ENCODE results near the gene MAP3K10. TPM values are rescaled to one million over a fixed set of nuclear protein-coding genes. Genes with fewer than 3 reads are reported as not detected.

Gene MAP3K10
- total and polyA plus RNA-seq, 8 donors: 5.9 to 32.8 (median 8.0) TPM

GRCh38 chr19:40264314-40265054, 73.3 kb downstream of the MAP3K10 start:
- Histone ChIP-seq H3K36me3 (peaks cover 0 to 11% (median 0%) of the 10 kb centered on the region in 3 donors), H3K4me3 (no peak overlapping the region), H3K9me3 (no peaks in the 10 kb centered on the region), H3K27ac (no peak overlapping the region), H3K27me3 (no peaks in the 10 kb centered on the region), H3K4me1 (peaks cover 0 to 10% (median 8%) of the 10 kb centered on the region in 3 donors)
- DNase-seq: peak in 1 of 6 donors; percentile 40
- TF ChIP-seq, protein P1, sequence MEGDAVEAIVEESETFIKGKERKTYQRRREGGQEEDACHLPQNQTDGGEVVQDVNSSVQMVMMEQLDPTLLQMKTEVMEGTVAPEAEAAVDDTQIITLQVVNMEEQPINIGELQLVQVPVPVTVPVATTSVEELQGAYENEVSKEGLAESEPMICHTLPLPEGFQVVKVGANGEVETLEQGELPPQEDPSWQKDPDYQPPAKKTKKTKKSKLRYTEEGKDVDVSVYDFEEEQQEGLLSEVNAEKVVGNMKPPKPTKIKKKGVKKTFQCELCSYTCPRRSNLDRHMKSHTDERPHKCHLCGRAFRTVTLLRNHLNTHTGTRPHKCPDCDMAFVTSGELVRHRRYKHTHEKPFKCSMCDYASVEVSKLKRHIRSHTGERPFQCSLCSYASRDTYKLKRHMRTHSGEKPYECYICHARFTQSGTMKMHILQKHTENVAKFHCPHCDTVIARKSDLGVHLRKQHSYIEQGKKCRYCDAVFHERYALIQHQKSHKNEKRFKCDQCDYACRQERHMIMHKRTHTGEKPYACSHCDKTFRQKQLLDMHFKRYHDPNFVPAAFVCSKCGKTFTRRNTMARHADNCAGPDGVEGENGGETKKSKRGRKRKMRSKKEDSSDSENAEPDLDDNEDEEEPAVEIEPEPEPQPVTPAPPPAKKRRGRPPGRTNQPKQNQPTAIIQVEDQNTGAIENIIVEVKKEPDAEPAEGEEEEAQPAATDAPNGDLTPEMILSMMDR (IDR thresholded peaks at IDR 0.05): no peak
- 89% methylated on average over 19 of the region's 19 CpGs for WGBS, 2 donors
- intact Hi-C loops (cut with DNase I): no loop called here
- no peak for ATAC-seq
- FAIRE-seq: no peak

Other genes with a start within 250 kb of the MAP3K10 start
- gene PSMC4, start 220.3 kb upstream of the MAP3K10 start, total RNA-seq: 10 to 100 TPM; 14.4 to 38.0 (median 28.2) TPM
- gene PSMC4, start 220.3 kb upstream of the MAP3K10 start, polyA plus RNA-seq: 10 to 100 TPM; 40.4 to 45.2 TPM
- 1 to 10 TPM; 1.9 to 5.9 (median 3.6) TPM for gene ZNF546, start 194.4 kb upstream of the MAP3K10 start, total RNA-seq
- 1 to 10 TPM; 1.2 to 2.6 TPM for gene ZNF546, start 194.4 kb upstream of the MAP3K10 start, polyA plus RNA-seq
- gene ZNF780B, start 135.2 kb upstream of the MAP3K10 start, total RNA-seq: 10 to 100 TPM in 2 of 6 donors, 1 to 10 TPM in 4; 6.2 to 14.9 (median 8.6) TPM
- gene ZNF780B, start 135.2 kb upstream of the MAP3K10 start, polyA plus RNA-seq: 1 to 10 TPM; 4.4 to 8.3 TPM
- 10 to 100 TPM in 4 of 6 donors, 1 to 10 TPM in 2; 7.4 to 19.7 (median 11.4) TPM for gene ZNF780A, start 100.5 kb upstream of the MAP3K10 start, total RNA-seq
- 10 to 100 TPM; 13.5 to 15.5 TPM for gene ZNF780A, start 100.5 kb upstream of the MAP3K10 start, polyA plus RNA-seq
- gene TTC9B, start 27.0 kb downstream of the MAP3K10 start, total RNA-seq: not detected
- gene TTC9B, start 27.0 kb downstream of the MAP3K10 start, polyA plus RNA-seq: under 1 TPM in 1 of 2 donors, not detected in 1; 0.05 TPM
- under 1 TPM in 1 of 6 donors, not detected in 5; 0.19 TPM for gene CCNP, start 35.3 kb downstream of the MAP3K10 start, total RNA-seq
- under 1 TPM in 1 of 2 donors, not detected in 1; 0.21 TPM for gene CCNP, start 35.3 kb downstream of the MAP3K10 start, polyA plus RNA-seq
- 10 to 100 TPM; 49.2 to 79.3 (median 54.5) TPM for gene AKT2, start 93.9 kb downstream of the MAP3K10 start, total RNA-seq
- 10 to 100 TPM; 54.8 to 70.1 TPM for gene AKT2, start 93.9 kb downstream of the MAP3K10 start, polyA plus RNA-seq
- gene C19orf47, start 157.0 kb downstream of the MAP3K10 start, total RNA-seq: 1 to 10 TPM; 3.7 to 6.2 (median 5.4) TPM
- 10 to 100 TPM in 1 of 2 donors, 1 to 10 TPM in 1; 8.7 to 10.0 TPM for gene C19orf47, start 157.0 kb downstream of the MAP3K10 start, polyA plus RNA-seq
- 100 to 1,000 TPM in 3 of 6 donors, 10 to 100 TPM in 3; 87.5 to 123 (median 101) TPM for gene PLD3, start 157.3 kb downstream of the MAP3K10 start, total RNA-seq
- 100 to 1,000 TPM; 157 to 208 TPM for gene PLD3, start 157.3 kb downstream of the MAP3K10 start, polyA plus RNA-seq
- gene HIPK4, start 198.8 kb downstream of the MAP3K10 start, total RNA-seq: under 1 TPM in 3 of 6 donors, not detected in 3; 0.06 to 0.14 (median 0.09) TPM
- under 1 TPM; 0.05 to 0.08 TPM for gene HIPK4, start 198.8 kb downstream of the MAP3K10 start, polyA plus RNA-seq
- 1 to 10 TPM; 1.4 to 3.2 (median 2.3) TPM for gene PRX, start 222.0 kb downstream of the MAP3K10 start, total RNA-seq
- 1 to 10 TPM; 3.2 to 3.7 TPM for gene PRX, start 222.0 kb downstream of the MAP3K10 start, polyA plus RNA-seq
- 1 to 10 TPM; 2.6 to 5.4 (median 3.9) TPM for gene SERTAD1, start 234.6 kb downstream of the MAP3K10 start, total RNA-seq
- gene SERTAD1, start 234.6 kb downstream of the MAP3K10 start, polyA plus RNA-seq: 10 to 100 TPM in 1 of 2 donors, 1 to 10 TPM in 1; 6.4 to 11.9 TPM